Naive B cell (primary cell): Measurements from ENCODE around the gene AKR1C2. TPM values are rescaled to one million over a fixed set of nuclear protein-coding genes. Genes with fewer than 3 reads are reported as not detected.
"Not testable (repeated sequence)": the region's sequence is repeated elsewhere in the genome, so short reads cannot be mapped to it uniquely, and the experiment has no call there.

Experiments
- ATAC-seq, 2 donors: fragments of 150-1000 bp; cut with Tn5 transposase; 2 replicates each; pipeline ENCODE4 v1.10.0; 2021; ENCODE audit warnings: low read depth in 2 of 2, mild to moderate bottlenecking in 2 of 2, moderate library complexity in 2 of 2
- DNase-seq: peaks from one replicate; pipeline ENCODE4 v3.0.0; 2022
- H3K27ac Mint-ChIP-seq, 6 donors: one replicate each; pipeline ENCODE4 v1.8.0; 2020 to 2022; ENCODE audit warnings: mild to moderate bottlenecking in 6 of 6, mixed read lengths in 6 of 6, moderate library complexity in 5 of 6, inconsistent platforms in 2 of 6
- H3K27me3 Mint-ChIP-seq, 3 donors: one replicate each; pipeline ENCODE4 v1.8.0; 2021 to 2022; ENCODE audit warnings: mixed read lengths in 3 of 3, mild to moderate bottlenecking in 1 of 3
- H3K36me3 Mint-ChIP-seq, 2 donors: one replicate each; pipeline ENCODE4 v1.8.0; 2020 to 2022; ENCODE audit warnings: mixed read lengths in 2 of 2, inconsistent platforms in 1 of 2, mild to moderate bottlenecking in 1 of 2
- H3K4me1 Mint-ChIP-seq, 3 donors: one replicate each; pipeline ENCODE4 v1.8.0; 2020 to 2022; ENCODE audit warnings: mixed read lengths in 3 of 3, inconsistent platforms in 1 of 3, mild to moderate bottlenecking in 1 of 3, moderate library complexity in 1 of 3
- H3K4me3 Mint-ChIP-seq, 8 donors: one replicate each; pipeline ENCODE4 v1.8.0; 2020 to 2022; ENCODE audit warnings: mild to moderate bottlenecking in 8 of 8, mixed read lengths in 8 of 8, moderate library complexity in 8 of 8, inconsistent platforms in 2 of 8
- H3K9me3 Mint-ChIP-seq, 7 donors: one replicate each; pipeline ENCODE4 v1.8.0; 2020 to 2022; ENCODE audit warnings: mixed read lengths in 7 of 7, mild to moderate bottlenecking in 5 of 7, inconsistent platforms in 2 of 7, moderate library complexity in 1 of 7
- polyA plus RNA-seq, 6 donors: library from polyadenylated mRNA; unstranded; fragments of 300-500 nt; fragmentation: Illumina TruSeq; gene quantifications; one replicate each; pipeline ENCODE4 v1.2.3, GENCODE V29; 2021; ENCODE audit warnings: low read depth in 6 of 6

AKR1C2 gene
- polyA plus RNA-seq, 6 donors from 2014 or later: not detected

GRCh38 chr10:4973294-4973693, 30.4 kb downstream of the AKR1C2 start:
- H3K27ac Mint-ChIP-seq, ATAC-seq, H3K36me3 Mint-ChIP-seq, H3K27me3 Mint-ChIP-seq, DNase-seq, H3K4me1 Mint-ChIP-seq, H3K4me3 Mint-ChIP-seq, H3K9me3 Mint-ChIP-seq: not testable (repeated sequence)

GRCh38 chr10:4972369-4973142, 31.1 kb downstream of the AKR1C2 start:
- H3K36me3 Mint-ChIP-seq, H3K4me3 Mint-ChIP-seq, H3K27me3 Mint-ChIP-seq, DNase-seq, H3K4me1 Mint-ChIP-seq, ATAC-seq, H3K27ac Mint-ChIP-seq, H3K9me3 Mint-ChIP-seq: not testable (repeated sequence)

- not testable (repeated sequence) for H3K36me3 Mint-ChIP-seq, H3K27ac Mint-ChIP-seq, H3K9me3 Mint-ChIP-seq, H3K27me3 Mint-ChIP-seq, DNase-seq, ATAC-seq, H3K4me3 Mint-ChIP-seq, H3K4me1 Mint-ChIP-seq
These were observed 33.3 kb downstream of the AKR1C2 start for GRCh38 chr10:4970362-4970761.

- not testable (repeated sequence) for H3K4me1 Mint-ChIP-seq, DNase-seq, H3K4me3 Mint-ChIP-seq, H3K36me3 Mint-ChIP-seq, H3K9me3 Mint-ChIP-seq, H3K27me3 Mint-ChIP-seq, ATAC-seq, H3K27ac Mint-ChIP-seq
These were observed 34.4 kb downstream of the AKR1C2 start for GRCh38 chr10:4969289-4969688.

- DNase-seq, H3K27ac Mint-ChIP-seq, ATAC-seq, H3K27me3 Mint-ChIP-seq, H3K36me3 Mint-ChIP-seq, H3K4me1 Mint-ChIP-seq, H3K4me3 Mint-ChIP-seq, H3K9me3 Mint-ChIP-seq: not testable (repeated sequence)
These were observed 36.5 kb downstream of the AKR1C2 start for GRCh38 chr10:4967189-4967588.

- not testable (repeated sequence) for DNase-seq, H3K36me3 Mint-ChIP-seq, H3K4me3 Mint-ChIP-seq, H3K9me3 Mint-ChIP-seq, H3K27ac Mint-ChIP-seq, H3K4me1 Mint-ChIP-seq, ATAC-seq, H3K27me3 Mint-ChIP-seq
These were observed 37.9 kb downstream of the AKR1C2 start for GRCh38 chr10:4965763-4966162.

GRCh38 chr10:4963815-4964154, 39.9 kb downstream of the AKR1C2 start:
- H3K9me3 Mint-ChIP-seq, ATAC-seq, H3K36me3 Mint-ChIP-seq, H3K27ac Mint-ChIP-seq, DNase-seq, H3K4me3 Mint-ChIP-seq, H3K4me1 Mint-ChIP-seq, H3K27me3 Mint-ChIP-seq: not testable (repeated sequence)

GRCh38 chr10:4962876-4963814, 40.5 kb downstream of the AKR1C2 start, which contains the start of gene AKR1C1:
Gene AKR1C1, plus strand, starts transcription at chr10:4963415. Its CDS starts 30 bp downstream, at chr10:4963445.
- ATAC-seq, H3K36me3 Mint-ChIP-seq, DNase-seq, H3K27me3 Mint-ChIP-seq, H3K4me3 Mint-ChIP-seq, H3K4me1 Mint-ChIP-seq, H3K9me3 Mint-ChIP-seq, H3K27ac Mint-ChIP-seq: not testable (repeated sequence)

GRCh38 chr10:4962308-4962707, 41.3 kb downstream of the AKR1C2 start:
- not testable (repeated sequence) for H3K4me1 Mint-ChIP-seq, DNase-seq, H3K36me3 Mint-ChIP-seq

GRCh38 chr10:4961558-4961957, 42.1 kb downstream of the AKR1C2 start:
- not testable (repeated sequence) for ATAC-seq, H3K27ac Mint-ChIP-seq, H3K9me3 Mint-ChIP-seq, H3K4me1 Mint-ChIP-seq, H3K36me3 Mint-ChIP-seq, DNase-seq, H3K27me3 Mint-ChIP-seq, H3K4me3 Mint-ChIP-seq

More at GRCh38 chr10:4962308-4962707, 41.3 kb downstream of the AKR1C2 start:
- H3K27ac Mint-ChIP-seq, H3K27me3 Mint-ChIP-seq, H3K4me3 Mint-ChIP-seq, H3K9me3 Mint-ChIP-seq, ATAC-seq: not testable (repeated sequence)

GRCh38 chr10:4956955-4957645, 46.6 kb downstream of the AKR1C2 start:
- H3K4me1 Mint-ChIP-seq, DNase-seq, H3K27ac Mint-ChIP-seq, H3K36me3 Mint-ChIP-seq, H3K9me3 Mint-ChIP-seq, ATAC-seq, H3K27me3 Mint-ChIP-seq, H3K4me3 Mint-ChIP-seq: not testable (repeated sequence)

- not testable (repeated sequence) for H3K27ac Mint-ChIP-seq, H3K36me3 Mint-ChIP-seq, H3K9me3 Mint-ChIP-seq, H3K4me3 Mint-ChIP-seq, ATAC-seq, DNase-seq, H3K4me1 Mint-ChIP-seq, H3K27me3 Mint-ChIP-seq
These were observed 47.6 kb downstream of the AKR1C2 start for GRCh38 chr10:4956088-4956487.

- no peaks in the 10 kb centered on the region for H3K9me3 Mint-ChIP-seq
- H3K4me3 Mint-ChIP-seq: no peak overlapping the region
- no peak for DNase-seq
- no peaks in the 10 kb centered on the region for H3K4me1 Mint-ChIP-seq
- no peaks in the 10 kb centered on the region for H3K36me3 Mint-ChIP-seq
- H3K27me3 Mint-ChIP-seq: no peaks in the 10 kb centered on the region
- no peak for ATAC-seq
- no peak overlapping the region for H3K27ac Mint-ChIP-seq
These were observed 50.3 kb downstream of the AKR1C2 start for GRCh38 chr10:4953405-4953804.
